Right kidney (tissue), 1 donor: ENCODE measurements around the gene LAMB2.

Experiments used
- DNase-seq: peaks from one replicate; pipeline ENCODE4 v3.0.0-alpha.2; 2016

LAMB2 gene

DNA sequence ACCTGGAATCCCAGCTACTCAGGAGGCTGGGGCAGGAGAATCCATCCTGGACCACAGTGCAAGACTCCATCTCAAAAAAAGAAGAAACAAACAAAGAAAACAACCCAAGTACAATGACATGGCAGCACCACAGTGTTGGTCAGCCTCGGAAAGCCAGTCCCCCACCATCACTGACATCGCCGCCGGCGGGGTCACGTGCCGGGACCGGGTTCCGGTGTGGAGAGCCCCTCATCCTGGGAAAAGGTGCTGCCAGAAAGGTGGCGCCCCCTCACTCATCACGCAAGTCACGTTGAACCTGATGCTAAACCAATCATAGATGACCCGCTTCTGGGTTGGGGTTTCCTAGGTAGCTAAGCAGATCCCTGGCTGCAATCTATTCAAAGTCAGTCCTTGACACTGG lies 56.7 kb downstream of the LAMB2 start:
- DNase-seq = no peak
